Fibroblast of skin of back (primary cell): Measurements from ENCODE around the gene MLLT10.

Source experiments
- DNase-seq: peaks from one replicate; pipeline ENCODE4 v3.0.0-alpha.2; 2013

The MLLT10 gene

GRCh38 chr10:21749788-21750187 lies 215.8 kb downstream of the MLLT10 start:
- no peak for DNase-seq

GRCh38 chr10:21750424-21750823 lies 216.4 kb downstream of the MLLT10 start:
- DNase-seq, result no peak

- DNase-seq, result no peak
Observed at GRCh38 chr10:21751341-21752310, 217.6 kb downstream of the MLLT10 start.

GRCh38 chr10:21753497-21754270 lies 219.7 kb downstream of the MLLT10 start:
- no peak for DNase-seq

- no peak for DNase-seq
Observed at GRCh38 chr10:21754410-21755011, 220.5 kb downstream of the MLLT10 start.

- no peak for DNase-seq
Observed at GRCh38 chr10:21756707-21757106, 222.7 kb downstream of the MLLT10 start.

- DNase-seq, result no peak
Observed at GRCh38 chr10:21757185-21757901, 223.3 kb downstream of the MLLT10 start.

GRCh38 chr10:21758239-21758638 lies 224.2 kb downstream of the MLLT10 start:
- DNase-seq, result no peak

- DNase-seq, result no peak
Observed at GRCh38 chr10:21758696-21759095, 224.7 kb downstream of the MLLT10 start.

GRCh38 chr10:21759232-21759631 lies 225.2 kb downstream of the MLLT10 start:
- no peak for DNase-seq

GRCh38 chr10:21760332-21760731 lies 226.3 kb downstream of the MLLT10 start:
- DNase-seq, result no peak

GRCh38 chr10:21764466-21765189 lies 230.6 kb downstream of the MLLT10 start:
- no peak for DNase-seq

- no peak for DNase-seq
Observed at GRCh38 chr10:21769041-21769440, 235.0 kb downstream of the MLLT10 start.

GRCh38 chr10:21771219-21771618 lies 237.2 kb downstream of the MLLT10 start:
- DNase-seq, result no peak

- no peak for DNase-seq
Observed at GRCh38 chr10:21776883-21777282, 242.9 kb downstream of the MLLT10 start.

- DNase-seq, result no peak
Observed at GRCh38 chr10:21791276-21791675, 257.2 kb downstream of the MLLT10 start.
